Testis (tissue), 2 donors: ENCODE results near the gene IRGC.

Source experiments
- CTCF ChIP-seq, 3 experiments: fragments of 450-650 bp in 2 of 3; fragments of 200-600 bp in 1 of 3; sonication (generic) in 1 of 3; IDR thresholded peaks; one replicate each; pipeline ENCODE4 v1.5.1; 2016 to 2019; ENCODE audit warnings: antibody characterized with exemption in 3 of 3, mild to moderate bottlenecking in 2 of 3, moderate library complexity in 1 of 3
- POLR2A ChIP-seq: fragments of 450-650 bp; IDR thresholded peaks from one replicate; pipeline ENCODE4 v1.6.1; 2017; ENCODE audit warnings: antibody characterized with exemption, mild to moderate bottlenecking, moderate library complexity

- TF ChIP-seq CTCF (IDR thresholded peaks at IDR 0.05) (no peak), POLR2A (no peak)
Measured at GRCh38 chr19:43747557-43748204, 31.8 kb downstream of the IRGC start.
